Gastroesophageal sphincter (tissue), 4 donors: ENCODE measurements around the gene RESP18. TPM values are rescaled to one million over a fixed set of nuclear protein-coding genes. Genes with fewer than 3 reads are reported as not detected.

Experiments
- ATAC-seq: fragments of 150-250 bp; one replicate; pipeline ENCODE4 v1.9.1; 2016; ENCODE audit warnings: mild to moderate bottlenecking, moderate library complexity
- H3K27ac ChIP-seq, 4 donors: fragments of 200-600 bp; sonication (generic) in 3 of 4; 1 replicate in 3 of 4; 2 replicates in 1 of 4; pipeline ENCODE4 v1.5.1; 2016 to 2019
- H3K27me3 ChIP-seq: fragments of 200-600 bp; sonication (generic); one replicate; pipeline ENCODE4 v1.5.1; 2019
- H3K36me3 ChIP-seq, 2 donors: fragments of 200-600 bp; sonication (generic); one replicate each; pipeline ENCODE4 v1.5.1; 2019; ENCODE audit warnings: control low read depth in 1 of 2
- H3K4me1 ChIP-seq, 3 donors: fragments of 200-600 bp; sonication (generic); 1 replicate in 2 of 3; 2 replicates in 1 of 3; pipeline ENCODE4 v1.5.1; 2016 to 2019; ENCODE audit warnings: control low read depth in 2 of 3
- H3K4me3 ChIP-seq, 2 donors: fragments of 200-600 bp; sonication (generic); one replicate each; pipeline ENCODE4 v1.5.1; 2019; ENCODE audit warnings: mild to moderate bottlenecking in 1 of 2, moderate library complexity in 1 of 2
- H3K9me3 ChIP-seq, 3 donors: fragments of 200-600 bp; sonication (generic); one replicate each; pipeline ENCODE4 v1.5.1; 2017 to 2019; ENCODE audit warnings: control low read depth in 2 of 3
- CTCF ChIP-seq, 4 experiments: fragments of 200-600 bp in 2 of 4; fragments of 450-650 bp in 2 of 4; sonication (generic) in 1 of 4; IDR thresholded peaks; one replicate each; pipeline ENCODE4 v1.5.1; 2017 to 2019; ENCODE audit warnings: antibody characterized with exemption in 4 of 4, mild to moderate bottlenecking in 2 of 4, moderate library complexity in 2 of 4
- EP300 ChIP-seq: sonication (generic); formaldehyde crosslinking; IDR thresholded peaks from one replicate; pipeline ENCODE4 v1.6.1; 2017; ENCODE audit warnings: antibody characterized with exemption, mild to moderate bottlenecking
- POLR2A ChIP-seq, 2 donors: fragments of 450-650 bp; IDR thresholded peaks; one replicate each; pipeline ENCODE4 v1.6.1; 2017; ENCODE audit warnings: antibody characterized with exemption in 2 of 2, mild to moderate bottlenecking in 2 of 2, moderate library complexity in 1 of 2
- POLR2AphosphoS5 ChIP-seq: sonication (generic); formaldehyde crosslinking; IDR thresholded peaks from one replicate; pipeline ENCODE4 v1.6.1; 2017; ENCODE audit warnings: antibody characterized with exemption
- WGBS, 2 donors: methylation state at CpG; one replicate each; pipeline ENCODE4 v1.1.5; 2018; ENCODE audit warnings: low coverage in 1 of 2; 5-methylcytosine and 5-hydroxymethylcytosine counted together
- total RNA-seq, 4 donors: library from RNA; depleted of rRNA; stranded (reverse); fragments of >200 nt; gene quantifications; one replicate each; pipeline ENCODE4 v1.1.0, GENCODE V29; 2016

RESP18 gene
- total RNA-seq, 4 donors from 2014 or later = not detected

- no peaks in the 10 kb centered on the region for H3K9me3 ChIP-seq
- peaks cover 0 to 35% (median 4%) of the 10 kb centered on the region in 3 donors for H3K4me1 ChIP-seq
- TF ChIP-seq CTCF (IDR thresholded peaks at IDR 0.05) = no peak
- TF ChIP-seq POLR2A (IDR thresholded peaks at IDR 0.05) = no peak
- no peak for TF ChIP-seq POLR2AphosphoS5
- TF ChIP-seq EP300 = no peak
- ATAC-seq = no peak
- no peaks in the 10 kb centered on the region for H3K27me3 ChIP-seq
- 52% methylated on average over 4 of the region's 5 CpGs; no CpG with 5 or more reads in 1 of the 2 donors for WGBS, 2 donors
- H3K27ac ChIP-seq = peak overlapping the region in 3 of 4 donors; percentile 90 to 95 (median 95)
- H3K4me3 ChIP-seq = no peak overlapping the region
- no peaks in the 10 kb centered on the region for H3K36me3 ChIP-seq
Observed at GRCh38 chr2:219293736-219294231, 38.8 kb downstream of the RESP18 start.

DNA sequence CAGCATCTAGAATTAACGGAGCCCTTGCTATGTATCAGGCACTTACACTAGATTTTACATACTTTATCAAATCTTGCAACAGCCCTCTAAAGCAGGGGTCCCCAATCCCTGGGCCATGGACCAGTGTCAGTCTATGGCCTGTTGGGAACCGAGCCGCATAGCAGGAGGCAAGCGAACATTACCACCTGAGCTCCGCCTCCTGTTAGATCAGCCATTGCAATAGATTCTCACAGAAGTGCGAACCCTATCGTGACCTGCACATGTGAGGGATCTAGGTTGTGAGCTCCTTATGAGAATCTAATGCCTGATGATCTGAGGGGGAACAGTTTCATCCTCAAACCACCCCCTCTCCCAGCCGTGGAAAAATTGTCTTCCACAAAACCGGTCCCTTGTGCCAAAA is 39.9 kb downstream of the RESP18 start:
- WGBS, 2 donors = 89 to 94% methylated on average over 5 to 7 of the region's 9 CpGs
- TF ChIP-seq EP300 = no peak
- no peak for TF ChIP-seq POLR2AphosphoS5
- no peak for TF ChIP-seq CTCF (IDR thresholded peaks at IDR 0.05)
- TF ChIP-seq POLR2A (IDR thresholded peaks at IDR 0.05) = no peak
- H3K4me1 ChIP-seq = peaks cover 0 to 31% (median 4%) of the 10 kb centered on the region in 3 donors
- H3K4me3 ChIP-seq = no peak overlapping the region
- ATAC-seq = no peak
- no peaks in the 10 kb centered on the region for H3K9me3 ChIP-seq
- no peaks in the 10 kb centered on the region for H3K36me3 ChIP-seq
- H3K27ac ChIP-seq = no peak overlapping the region
- no peaks in the 10 kb centered on the region for H3K27me3 ChIP-seq

DNA sequence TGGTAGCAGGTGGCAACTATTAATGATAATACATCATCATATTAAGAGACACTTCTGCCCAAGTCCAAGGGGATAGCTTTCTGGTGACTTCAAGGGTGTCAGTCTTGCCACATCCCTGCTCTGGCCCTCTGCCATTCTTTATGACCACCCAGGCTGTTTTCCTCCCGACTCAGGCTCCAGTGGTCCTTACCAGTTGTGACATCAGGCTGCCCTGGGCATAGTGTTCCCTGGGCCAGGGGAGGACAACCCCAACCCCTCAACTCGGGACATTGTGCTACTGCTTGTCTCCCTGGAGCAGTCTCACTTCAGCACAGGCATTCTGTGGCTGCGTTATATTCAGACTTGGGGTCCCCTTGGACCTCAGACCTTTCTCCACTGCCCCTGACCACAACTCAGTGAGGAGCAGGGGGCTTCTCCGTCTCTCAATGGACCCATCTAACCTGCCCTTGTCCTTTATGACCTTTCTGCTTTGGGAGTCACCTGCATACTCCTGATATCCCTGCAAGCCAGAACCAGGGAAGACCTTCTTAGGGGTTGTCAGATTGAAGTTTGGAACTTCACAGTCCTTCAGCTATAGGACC is 40.5 kb downstream of the RESP18 start:
- Histone ChIP-seq H3K4me3 (no peak overlapping the region), H3K9me3 (no peaks in the 10 kb centered on the region), H3K36me3 (no peaks in the 10 kb centered on the region), H3K27ac (no peak overlapping the region), H3K4me1 (peaks cover 0 to 31% (median 4%) of the 10 kb centered on the region in 3 donors), H3K27me3 (no peaks in the 10 kb centered on the region)
- no peak for ATAC-seq
- WGBS, 2 donors = 86 to 100% methylated on average over 2 of the region's 4 CpGs
- no peak for TF ChIP-seq EP300
- TF ChIP-seq CTCF (IDR thresholded peaks at IDR 0.05) = no peak
- TF ChIP-seq POLR2A (IDR thresholded peaks at IDR 0.05) = no peak

- H3K36me3 ChIP-seq = peaks cover 0 to 5% of the 10 kb centered on the region in 2 donors
- TF ChIP-seq EP300 (no peak), POLR2A (IDR thresholded peaks at IDR 0.05) (no peak), CTCF (IDR thresholded peaks at IDR 0.05) (no peak), POLR2AphosphoS5 (no peak)
- no peaks in the 10 kb centered on the region for H3K9me3 ChIP-seq
- no peaks in the 10 kb centered on the region for H3K27me3 ChIP-seq
- 60% methylated on average over 1 of the region's 7 CpGs; no CpG with 5 or more reads in 1 of the 2 donors for WGBS, 2 donors
- no peak overlapping the region for H3K4me3 ChIP-seq
- peak overlapping the region in 1 of 4 donors; percentile 76 for H3K27ac ChIP-seq
- H3K4me1 ChIP-seq = peaks cover 0 to 37% (median 4%) of the 10 kb centered on the region in 3 donors
- no peak for ATAC-seq
Observed at GRCh38 chr2:219291394-219291793, 41.1 kb downstream of the RESP18 start.
